OCI-LY7 (cell line): ENCODE data around the gene LONP2.

Source experiments
- EZH2phosphoT487 ChIP-seq: fragments of 200-600 bp; sonication (generic); IDR thresholded peaks from 2 replicates; pipeline ENCODE4 v1.6.1; 2018; ENCODE audit warnings: low read depth, borderline replicate concordance, mild to moderate bottlenecking, mixed run types, antibody characterized with exemption, low read length, moderate library complexity, mixed read lengths
- TF ChIP-seq, protein P1 (sequence below): fragments of 200-600 bp; sonication (generic); conservative IDR thresholded peaks from 2 replicates; pipeline ENCODE4 v1.5.1; 2014; ENCODE audit warnings: mild to moderate bottlenecking, antibody characterized with exemption, low read length, moderate library complexity, mixed read lengths

DNA sequence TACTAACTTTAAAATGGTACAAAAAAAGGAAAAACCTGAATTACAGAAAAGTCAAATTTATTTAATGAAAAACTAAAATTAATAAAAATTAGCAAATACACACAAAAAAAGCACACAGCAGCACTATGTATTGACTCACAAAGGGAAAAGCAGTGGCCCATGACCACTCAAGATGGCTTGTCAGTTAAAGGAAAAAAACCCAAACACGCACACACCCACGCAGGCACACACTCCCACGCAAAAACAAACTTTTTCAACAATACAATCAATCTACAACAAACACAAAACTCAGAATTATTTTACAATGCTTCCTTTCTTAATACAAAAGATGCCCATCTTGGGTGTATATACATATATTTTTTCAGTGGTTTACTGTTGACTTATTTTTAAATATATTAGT is 116.9 kb downstream of the LONP2 start:
- TF ChIP-seq, protein P1, sequence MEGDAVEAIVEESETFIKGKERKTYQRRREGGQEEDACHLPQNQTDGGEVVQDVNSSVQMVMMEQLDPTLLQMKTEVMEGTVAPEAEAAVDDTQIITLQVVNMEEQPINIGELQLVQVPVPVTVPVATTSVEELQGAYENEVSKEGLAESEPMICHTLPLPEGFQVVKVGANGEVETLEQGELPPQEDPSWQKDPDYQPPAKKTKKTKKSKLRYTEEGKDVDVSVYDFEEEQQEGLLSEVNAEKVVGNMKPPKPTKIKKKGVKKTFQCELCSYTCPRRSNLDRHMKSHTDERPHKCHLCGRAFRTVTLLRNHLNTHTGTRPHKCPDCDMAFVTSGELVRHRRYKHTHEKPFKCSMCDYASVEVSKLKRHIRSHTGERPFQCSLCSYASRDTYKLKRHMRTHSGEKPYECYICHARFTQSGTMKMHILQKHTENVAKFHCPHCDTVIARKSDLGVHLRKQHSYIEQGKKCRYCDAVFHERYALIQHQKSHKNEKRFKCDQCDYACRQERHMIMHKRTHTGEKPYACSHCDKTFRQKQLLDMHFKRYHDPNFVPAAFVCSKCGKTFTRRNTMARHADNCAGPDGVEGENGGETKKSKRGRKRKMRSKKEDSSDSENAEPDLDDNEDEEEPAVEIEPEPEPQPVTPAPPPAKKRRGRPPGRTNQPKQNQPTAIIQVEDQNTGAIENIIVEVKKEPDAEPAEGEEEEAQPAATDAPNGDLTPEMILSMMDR = no peak
- TF ChIP-seq EZH2phosphoT487 = no peak
